HG03066 (cell line): ENCODE data around the gene MYO7B.

Experiments used
- ATAC-seq: cut with Tn5 transposase; IDR thresholded peaks from one replicate; pipeline ENCODE4 v1.9.1; 2021; ENCODE audit warnings: low read depth; ENCODE audit not compliant: unreplicated experiment

Gene MYO7B

DNA sequence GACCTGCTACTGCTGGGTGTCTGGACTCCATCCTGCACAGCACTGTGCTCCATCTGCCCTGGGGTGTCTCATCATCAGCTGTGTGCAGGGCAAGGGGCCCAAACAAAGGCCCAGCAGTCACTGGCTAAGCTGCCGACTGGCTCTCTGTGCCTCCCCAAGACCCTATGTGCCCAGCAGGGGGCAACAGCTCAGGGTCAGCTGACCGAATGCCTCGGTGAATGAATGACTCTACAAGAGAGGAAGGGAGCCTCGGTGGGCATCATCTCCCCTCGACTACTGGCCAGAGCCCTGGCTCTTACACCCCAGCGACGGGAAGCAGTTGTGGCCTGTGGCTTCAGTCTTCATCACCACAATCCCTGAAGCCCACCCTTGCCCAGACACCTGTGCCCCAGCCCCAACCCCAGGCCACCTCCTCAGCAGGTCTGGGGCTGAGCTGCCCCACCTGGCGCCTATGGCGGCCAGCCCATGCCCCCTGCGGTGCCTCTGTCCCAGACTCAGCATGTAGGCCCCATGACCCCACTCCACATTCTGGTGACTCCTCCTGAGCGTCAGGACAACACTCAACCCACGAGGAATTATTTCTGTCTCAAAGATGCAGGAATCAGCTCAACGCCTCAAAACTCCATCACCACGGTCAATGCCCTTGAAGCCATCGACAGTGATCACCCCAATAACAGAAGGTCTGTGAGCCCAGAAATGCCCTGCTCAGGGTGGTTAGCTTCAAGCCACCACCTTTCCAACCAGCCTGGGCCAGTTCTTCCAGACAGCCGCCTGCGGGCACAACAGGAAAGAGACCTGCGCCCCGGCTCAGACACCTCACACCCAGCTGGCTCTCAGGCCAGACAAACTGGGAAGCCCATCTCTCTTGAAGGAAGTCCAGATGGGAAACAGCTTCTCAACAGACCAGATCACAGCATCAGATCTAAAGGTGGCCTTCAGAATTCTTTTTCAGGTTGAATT, 108.9 kb downstream of the MYO7B start:
- ATAC-seq = no peak

DNA sequence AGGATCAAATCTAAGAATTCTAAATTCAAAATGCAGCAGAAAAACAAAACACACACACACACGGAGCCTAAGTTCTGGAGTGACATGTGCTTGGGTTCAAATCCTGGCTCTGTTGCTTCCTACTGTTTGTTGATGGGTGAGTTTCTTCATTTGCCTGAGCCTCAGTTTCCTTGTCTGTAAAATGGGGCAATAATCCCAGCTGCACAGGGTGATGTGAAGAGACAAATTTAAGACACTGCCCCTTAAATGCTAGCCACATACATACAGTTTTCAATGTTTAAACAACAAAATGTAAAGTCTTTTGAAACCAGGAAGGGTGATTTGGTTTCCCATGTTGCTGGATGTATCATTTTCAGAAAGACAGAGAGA, 109.5 kb downstream of the MYO7B start:
- ATAC-seq = no peak

DNA sequence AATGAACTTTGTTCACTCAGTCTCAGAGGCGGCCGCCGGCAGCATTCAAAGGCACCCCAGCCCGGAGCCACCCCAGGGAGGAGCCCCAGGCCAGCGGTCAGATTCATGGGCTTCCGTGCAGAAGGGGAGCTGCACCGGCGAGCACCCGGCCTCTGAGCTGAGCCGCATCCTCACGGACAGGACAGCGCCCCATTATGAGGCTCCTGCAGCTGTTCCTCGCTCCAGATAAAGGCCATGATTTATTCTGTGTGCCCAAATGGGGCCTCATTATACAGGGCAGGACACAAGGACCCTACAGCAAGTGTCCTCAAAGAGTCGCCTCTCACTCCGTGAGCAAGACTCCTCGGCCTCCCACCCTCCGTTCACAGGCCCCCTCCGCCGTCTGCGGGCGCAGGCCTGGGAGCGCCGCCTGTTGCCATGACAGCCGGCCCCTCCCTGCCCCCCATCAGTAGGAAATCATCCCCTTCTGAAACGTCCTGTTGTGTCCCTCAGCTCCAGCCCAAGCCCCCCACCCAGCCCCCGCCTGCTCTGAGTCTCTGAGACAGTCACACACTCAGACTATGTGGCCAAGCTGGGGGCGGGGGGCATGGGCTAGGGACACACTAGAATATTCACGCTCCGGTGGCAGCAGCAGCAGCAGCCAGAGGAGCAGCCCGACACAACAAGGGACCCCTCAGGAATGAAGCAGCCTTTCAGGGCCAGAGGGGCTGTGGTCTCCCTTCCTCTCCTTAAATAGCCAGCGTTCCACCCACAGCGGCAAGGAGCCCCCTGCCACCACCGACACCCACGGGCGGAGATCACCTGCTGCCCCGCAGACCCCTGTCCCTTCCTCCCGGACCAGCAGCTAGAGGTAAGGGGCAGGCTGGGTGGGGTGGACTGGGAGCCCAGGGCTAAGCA, 110.2 kb downstream of the MYO7B start, which contains the start of gene GPR17:
Gene GPR17 (plus strand): TSS at position 759 of the 897 bp plus-strand sequence. CDS start 4,583 bp downstream, outside the sequence.
- ATAC-seq = no peak

DNA sequence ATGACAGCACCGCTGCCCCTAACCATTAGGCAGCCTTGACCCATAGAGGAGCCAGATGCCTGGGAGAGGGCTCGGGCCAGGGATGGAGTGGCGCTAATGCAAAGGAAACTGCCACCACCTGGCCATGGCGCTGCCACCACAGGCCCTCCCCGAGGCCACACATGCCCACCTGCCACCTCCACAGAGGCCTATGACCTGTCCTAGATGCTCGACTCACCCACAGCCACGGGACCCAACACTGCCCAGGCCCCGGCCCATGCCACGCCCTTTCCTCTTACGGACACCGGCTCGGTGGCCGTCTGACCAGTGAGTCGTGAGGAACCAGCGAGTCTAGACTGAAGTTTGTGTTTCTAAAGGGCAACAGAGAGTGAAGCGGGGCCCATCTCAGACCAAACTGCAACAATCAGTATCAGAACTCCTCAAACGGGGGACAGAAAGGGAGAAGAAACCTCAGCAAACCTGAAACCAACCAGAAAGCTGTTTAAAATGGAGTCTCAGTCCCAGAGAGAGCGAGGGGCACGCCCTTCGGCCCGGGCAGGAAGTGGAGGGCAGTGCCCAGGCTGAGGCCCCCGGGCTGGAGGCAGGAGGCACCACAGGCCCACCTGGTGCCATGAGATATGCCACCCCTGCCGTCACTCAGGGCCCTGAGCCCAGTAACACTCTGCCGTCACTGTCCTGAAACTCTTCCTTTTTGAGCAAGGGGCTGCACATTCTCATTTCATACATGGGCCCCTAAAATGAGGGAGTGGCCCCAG, 111.2 kb downstream of the MYO7B start:
- ATAC-seq = no peak

DNA sequence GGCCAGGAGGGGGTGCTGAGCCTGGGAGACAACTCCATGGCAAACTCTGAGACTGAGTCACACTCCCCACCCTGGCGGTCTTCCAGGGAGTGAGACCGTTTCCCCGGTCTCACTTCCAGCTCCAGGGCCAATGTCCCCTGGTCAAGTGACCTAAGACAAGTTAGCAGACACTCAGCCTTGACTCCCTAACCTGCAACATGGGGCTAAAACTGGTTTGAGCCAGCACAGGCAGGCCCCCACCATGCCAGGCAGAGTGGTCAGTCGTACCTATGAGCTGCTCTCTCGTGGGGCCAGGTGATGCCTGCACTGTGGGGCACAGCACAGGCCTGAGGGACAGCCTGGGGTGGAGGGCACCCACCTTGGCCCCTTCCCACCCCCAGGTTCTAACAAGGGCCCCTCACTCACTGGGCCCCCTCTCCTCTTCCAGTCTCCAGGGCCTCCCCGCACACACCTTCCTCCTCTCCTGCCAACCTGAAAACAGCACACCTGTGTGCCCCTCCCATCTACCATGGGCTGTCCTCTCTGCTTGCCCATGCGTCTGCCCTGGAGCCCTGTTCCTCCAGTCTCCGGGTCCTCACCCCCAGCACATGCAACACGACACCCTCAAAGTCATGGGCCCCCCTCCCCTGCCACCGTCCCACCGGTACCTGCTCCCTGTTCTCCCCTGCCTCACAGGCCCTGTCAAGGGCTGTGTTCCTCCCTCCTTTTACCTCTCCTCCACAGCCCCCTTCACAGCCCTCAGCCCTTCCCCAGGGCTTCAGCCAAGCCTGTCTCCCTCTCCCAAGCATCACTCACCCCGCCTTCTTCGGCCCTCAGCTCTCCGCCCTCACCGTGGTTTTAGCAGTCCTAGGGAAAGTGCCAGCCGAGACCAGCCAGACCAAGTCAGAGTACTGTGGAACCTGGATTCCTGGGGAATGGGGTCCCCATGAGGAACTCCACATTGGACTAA, 112.0 kb downstream of the MYO7B start:
- ATAC-seq = no peak

DNA sequence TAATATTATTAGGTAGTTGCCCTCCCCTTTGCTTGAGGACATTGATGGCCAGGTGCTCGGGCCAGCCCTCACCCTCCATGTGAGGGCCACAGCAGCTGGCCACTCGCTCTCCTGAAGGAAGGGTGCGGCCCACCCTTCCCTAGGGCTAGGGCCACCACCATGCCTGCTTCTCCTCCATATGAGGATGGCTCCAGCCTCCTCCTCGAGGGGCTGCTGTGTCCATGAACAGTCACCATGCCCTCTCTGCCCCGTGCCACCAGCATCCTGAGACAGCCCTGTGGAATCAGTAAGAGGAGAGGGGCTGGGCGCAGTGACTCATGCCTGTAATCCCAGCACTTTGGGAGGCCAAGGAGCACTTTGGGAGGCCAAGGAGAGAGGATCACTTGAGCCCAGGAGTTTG, 112.8 kb downstream of the MYO7B start:
- no peak for ATAC-seq

DNA sequence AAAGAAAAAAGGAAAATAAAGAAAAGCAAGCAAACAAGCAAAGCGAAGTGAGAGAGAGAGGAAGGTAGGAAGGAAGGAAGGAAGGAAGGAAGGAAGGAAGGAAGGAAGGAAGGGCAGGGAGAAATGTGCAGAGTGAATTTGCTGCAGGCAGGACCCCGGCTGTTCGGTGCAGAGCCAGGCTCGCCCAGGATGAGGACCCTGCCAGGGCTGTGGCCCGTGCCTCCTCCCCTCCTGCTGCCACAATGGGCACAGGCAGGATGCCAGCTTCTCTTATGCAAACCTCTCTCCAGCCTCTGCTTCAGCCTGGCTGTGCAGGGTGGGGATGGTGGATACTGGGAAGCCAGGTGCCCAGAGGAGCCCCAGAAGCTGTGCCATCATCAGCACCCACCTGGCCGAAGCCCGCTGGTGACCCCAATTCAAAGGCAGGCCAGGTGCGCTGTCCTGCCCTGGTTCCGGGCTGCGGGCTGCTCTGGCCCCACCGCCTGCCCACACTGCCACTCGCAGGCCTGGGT, 113.7 kb downstream of the MYO7B start:
- peak; percentile 14 for ATAC-seq

DNA sequence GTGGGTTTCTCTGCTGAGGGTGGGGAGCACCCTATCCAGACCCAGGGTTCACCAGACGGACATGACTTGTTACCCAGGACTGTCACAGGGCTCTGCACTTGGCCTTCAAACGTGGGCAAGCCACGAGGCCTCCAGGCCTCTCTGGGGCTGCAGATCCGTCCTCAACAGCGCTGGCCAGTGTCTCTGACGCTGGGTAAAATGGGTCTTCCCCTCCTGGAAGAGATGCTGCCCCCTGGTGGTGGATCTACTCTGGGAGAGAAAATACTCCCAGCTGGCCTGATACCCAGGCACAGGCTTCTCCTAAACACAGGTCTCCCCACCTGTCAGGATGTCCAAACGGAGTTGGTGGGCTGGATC, 114.2 kb downstream of the MYO7B start:
- ATAC-seq = peak; percentile 77

DNA sequence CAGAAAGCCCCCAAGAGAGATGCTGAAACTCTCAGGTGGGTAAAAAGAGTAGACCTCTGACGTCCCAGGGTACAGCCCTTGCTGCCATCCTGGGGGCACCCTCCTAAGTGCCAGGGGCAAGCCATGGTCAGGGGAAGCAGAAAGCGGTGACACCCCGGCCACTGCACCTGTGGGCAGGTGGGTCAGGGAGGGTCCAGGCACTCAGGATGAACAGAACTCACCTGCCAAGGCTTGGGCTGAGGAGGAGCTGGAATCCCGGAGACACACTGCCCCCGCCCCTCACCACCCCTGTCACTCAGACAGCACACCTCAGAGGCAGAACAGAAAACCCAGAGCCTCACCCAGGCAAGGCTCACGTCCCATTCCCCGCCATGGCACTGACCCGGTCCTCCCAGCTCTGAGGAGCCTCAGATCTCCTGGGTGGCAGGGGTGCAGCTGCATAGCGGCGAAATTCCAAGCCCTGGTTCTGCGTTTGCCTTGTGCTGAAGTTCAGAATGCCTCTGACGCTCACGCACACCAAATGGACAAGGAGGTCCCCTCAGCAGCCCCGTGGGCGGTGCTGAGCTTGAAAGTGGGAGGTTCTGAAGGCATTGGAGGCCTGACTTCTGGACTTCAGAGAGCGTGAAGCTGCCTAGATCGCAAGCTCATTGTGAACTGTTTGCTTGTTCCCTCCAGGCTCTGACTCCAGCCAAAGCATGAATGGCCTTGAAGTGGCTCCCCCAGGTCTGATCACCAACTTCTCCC, 114.7 kb downstream of the MYO7B start:
- no peak for ATAC-seq

DNA sequence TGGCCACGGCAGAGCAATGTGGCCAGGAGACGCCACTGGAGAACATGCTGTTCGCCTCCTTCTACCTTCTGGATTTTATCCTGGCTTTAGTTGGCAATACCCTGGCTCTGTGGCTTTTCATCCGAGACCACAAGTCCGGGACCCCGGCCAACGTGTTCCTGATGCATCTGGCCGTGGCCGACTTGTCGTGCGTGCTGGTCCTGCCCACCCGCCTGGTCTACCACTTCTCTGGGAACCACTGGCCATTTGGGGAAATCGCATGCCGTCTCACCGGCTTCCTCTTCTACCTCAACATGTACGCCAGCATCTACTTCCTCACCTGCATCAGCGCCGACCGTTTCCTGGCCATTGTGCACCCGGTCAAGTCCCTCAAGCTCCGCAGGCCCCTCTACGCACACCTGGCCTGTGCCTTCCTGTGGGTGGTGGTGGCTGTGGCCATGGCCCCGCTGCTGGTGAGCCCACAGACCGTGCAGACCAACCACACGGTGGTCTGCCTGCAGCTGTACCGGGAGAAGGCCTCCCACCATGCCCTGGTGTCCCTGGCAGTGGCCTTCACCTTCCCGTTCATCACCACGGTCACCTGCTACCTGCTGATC, 115.4 kb downstream of the MYO7B start:
- no peak for ATAC-seq

DNA sequence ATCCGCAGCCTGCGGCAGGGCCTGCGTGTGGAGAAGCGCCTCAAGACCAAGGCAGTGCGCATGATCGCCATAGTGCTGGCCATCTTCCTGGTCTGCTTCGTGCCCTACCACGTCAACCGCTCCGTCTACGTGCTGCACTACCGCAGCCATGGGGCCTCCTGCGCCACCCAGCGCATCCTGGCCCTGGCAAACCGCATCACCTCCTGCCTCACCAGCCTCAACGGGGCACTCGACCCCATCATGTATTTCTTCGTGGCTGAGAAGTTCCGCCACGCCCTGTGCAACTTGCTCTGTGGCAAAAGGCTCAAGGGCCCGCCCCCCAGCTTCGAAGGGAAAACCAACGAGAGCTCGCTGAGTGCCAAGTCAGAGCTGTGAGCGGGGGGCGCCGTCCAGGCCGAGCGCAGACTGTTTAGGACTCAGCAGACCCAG, 115.9 kb downstream of the MYO7B start:
- no peak for ATAC-seq

DNA sequence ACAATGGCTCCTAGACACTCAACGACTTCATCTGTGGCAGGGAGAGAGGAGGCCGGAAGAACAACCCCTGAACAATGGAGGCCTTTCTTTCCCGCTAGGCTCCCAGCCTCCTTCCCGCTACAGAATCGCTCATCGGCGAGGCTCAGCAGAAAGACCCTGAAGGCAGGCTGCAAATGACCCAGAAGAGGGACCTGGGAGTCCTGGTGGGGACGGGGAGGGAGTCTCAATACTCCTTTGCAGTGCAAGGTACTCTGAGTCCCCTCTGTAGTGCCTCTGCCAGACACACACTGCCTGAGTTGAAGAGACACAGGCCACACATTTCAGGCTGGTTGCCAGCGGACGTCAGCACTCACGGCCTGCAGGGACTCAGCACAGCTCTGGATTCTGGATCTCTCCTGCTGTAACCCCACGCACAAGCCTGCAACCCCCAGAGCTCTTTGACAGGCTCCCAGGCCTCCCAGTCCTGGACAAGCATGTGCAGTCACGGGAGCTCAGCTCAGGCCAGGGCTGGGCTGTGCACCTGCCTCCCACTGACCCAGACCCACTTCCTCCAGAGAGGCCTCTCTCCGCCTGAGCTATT, 116.6 kb downstream of the MYO7B start:
- no peak for ATAC-seq

DNA sequence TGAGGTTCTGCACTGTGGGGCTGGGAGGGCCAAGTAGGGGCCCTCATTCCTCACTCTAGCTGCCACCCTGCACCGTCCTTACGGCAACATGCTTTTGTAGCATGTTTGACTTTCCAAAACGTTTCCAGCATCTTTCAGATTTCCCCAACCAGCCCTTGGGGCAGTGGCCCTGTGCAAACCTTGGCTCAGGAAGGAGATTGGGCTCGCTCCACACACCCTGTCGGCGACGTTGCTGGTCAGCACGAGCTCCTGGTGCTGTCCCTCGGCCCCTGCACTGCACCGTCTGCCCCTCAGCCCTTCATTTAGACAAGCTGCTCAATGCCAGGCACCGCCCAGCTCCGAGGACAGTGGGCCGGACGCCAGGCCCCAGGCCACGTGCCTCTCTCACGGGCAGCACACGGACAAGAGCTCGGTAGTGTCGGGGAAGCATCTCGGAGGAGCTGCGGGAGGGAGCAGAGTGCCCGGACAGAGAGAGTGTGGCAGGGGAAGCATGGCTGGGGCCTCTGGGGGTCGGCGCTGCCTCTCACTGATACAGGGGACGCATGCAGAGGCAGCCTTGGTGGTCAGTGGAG, 117.4 kb downstream of the MYO7B start:
- no peak for ATAC-seq

DNA sequence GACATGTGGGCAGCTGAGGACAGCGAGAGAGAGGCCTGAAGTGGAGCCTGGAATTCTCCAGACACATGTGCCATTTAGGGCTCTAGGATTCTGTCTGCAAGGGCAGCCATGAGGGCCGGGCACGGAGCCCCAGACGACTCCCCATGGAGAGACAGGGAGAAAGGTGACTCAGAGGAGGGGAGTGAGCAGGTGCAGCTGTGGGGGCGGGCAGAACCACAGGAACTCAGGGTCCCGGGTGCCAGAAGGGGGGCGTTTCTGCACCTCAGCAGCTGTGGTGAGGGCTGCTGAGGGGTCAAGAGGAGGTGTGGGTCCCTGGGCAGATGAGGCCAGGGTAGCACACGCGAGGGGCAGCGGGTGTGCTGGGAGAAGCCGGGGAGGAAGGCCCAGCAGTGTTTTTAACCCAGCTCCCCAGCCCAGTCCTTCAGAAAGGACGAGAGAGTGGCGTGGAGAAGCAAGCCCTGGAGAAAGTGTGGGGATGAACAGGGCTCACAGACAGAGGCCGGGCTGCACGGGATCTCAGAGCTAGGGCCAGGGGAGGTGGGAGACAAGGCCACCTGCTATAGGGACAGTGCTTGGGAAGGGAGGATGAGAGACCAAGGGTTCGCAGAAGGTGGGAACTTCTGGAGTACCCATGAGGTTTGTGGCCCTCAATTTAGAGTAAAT, 118.1 kb downstream of the MYO7B start:
- no peak for ATAC-seq

DNA sequence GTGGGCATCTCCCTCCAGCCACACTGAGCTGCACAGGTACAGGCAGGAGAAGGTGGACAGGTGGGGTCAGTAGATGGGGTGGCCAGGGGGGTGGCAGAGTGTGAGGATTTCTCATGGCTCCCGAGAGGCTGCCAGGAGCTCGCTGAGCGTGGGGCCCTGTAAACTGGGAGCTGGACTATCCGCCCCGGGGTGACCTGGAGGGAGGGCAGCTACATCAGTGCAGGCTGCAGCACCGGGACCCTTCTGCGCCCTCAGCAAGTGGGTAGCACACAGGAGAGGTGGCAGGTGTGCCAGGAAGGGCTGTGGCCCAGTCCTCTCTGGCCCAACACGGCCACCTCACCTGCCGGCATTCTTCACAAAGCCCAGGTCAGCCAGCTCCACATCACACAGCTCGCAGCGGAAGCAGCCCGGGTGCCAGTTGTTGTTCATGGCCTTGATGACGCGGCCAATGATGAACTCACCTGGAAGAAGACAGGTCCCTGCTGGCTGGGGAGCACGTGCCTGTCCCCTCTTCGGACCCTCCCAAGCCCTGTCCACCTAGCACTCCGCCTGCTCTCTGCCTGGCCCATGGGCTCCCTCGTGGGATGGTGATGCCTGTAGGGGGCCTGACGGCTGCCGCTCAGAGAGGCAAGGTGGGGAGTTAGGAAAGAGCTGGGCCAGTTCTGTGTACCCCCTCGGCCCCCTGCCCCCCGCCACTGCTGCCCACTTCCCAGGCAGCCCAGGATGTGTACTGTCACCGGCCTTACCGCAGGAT, 118.8 kb downstream of the MYO7B start:
- no peak for ATAC-seq

DNA sequence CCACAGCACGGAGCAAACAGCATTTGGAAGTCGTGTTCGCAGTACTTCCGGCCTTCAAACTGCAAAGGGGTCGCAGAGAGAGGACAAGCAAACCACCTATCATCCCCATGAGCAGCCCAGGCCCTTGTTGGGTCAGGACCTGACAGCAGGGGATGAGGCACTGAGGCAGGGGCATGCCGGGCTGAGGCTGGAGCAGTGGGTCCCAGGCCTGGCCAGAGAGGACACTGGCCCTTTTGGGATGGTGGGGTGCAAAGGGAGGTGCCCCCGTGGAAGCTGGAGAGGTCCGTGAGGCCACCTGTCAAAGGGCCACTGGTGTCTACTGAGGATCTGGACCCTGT, 119.3 kb downstream of the MYO7B start:
- ATAC-seq = no peak
